Hepatocyte (in vitro differentiated cells): Measurements from ENCODE around the gene PHKG2.

Experiments
- EZH2 ChIP-seq: fragments of 200-600 bp; sonication (generic); IDR thresholded peaks from 2 replicates; pipeline ENCODE4 v1.6.1; 2016; ENCODE audit warnings: antibody characterized with exemption, mild to moderate bottlenecking, borderline replicate concordance
- TF ChIP-seq, protein P1 (sequence below): fragments of 200-600 bp; sonication (generic); IDR thresholded peaks from 2 replicates; pipeline ENCODE4 v1.5.1; 2016; ENCODE audit warnings: antibody characterized with exemption, mild to moderate bottlenecking; ENCODE audit not compliant: poor library complexity

DNA sequence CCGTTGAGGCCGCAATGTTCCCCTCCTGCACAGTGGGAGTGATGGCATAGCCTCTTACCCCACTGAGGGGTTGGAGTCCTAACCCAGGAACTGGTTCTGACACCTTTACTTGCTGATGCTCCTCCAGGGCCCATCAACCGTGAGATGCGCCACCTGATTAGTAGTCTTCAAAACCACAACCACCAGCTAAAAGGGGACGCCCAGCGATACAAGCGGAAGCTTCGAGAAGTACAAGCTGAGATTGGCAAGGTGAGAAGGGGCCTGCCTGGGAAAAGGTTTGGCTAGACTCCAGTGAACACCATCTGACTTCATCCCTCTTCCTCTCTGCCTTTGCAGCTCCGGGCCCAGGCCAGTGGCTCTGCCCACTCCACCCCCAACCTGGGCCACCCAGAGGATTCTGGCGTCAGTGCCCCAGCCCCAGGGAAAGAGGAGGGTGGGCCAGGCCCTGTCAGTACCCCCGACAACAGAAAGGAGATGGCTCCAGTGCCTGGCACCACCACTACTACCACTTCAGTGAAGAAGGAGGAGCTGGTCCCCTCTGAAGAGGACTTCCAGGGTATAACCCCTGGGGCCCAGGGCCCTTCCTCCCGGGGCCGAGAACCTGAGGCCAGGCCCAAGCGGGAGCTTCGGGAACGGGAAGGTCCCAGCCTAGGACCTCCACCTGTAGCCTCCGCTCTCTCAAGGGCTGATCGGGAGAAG is 19.7 kb downstream of the PHKG2 start:
- TF ChIP-seq, protein P1, sequence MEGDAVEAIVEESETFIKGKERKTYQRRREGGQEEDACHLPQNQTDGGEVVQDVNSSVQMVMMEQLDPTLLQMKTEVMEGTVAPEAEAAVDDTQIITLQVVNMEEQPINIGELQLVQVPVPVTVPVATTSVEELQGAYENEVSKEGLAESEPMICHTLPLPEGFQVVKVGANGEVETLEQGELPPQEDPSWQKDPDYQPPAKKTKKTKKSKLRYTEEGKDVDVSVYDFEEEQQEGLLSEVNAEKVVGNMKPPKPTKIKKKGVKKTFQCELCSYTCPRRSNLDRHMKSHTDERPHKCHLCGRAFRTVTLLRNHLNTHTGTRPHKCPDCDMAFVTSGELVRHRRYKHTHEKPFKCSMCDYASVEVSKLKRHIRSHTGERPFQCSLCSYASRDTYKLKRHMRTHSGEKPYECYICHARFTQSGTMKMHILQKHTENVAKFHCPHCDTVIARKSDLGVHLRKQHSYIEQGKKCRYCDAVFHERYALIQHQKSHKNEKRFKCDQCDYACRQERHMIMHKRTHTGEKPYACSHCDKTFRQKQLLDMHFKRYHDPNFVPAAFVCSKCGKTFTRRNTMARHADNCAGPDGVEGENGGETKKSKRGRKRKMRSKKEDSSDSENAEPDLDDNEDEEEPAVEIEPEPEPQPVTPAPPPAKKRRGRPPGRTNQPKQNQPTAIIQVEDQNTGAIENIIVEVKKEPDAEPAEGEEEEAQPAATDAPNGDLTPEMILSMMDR, result no peak
- no peak for TF ChIP-seq EZH2
